H7 (cell line): ENCODE data around the gene FRMPD4. TPM values are rescaled to one million over a fixed set of nuclear protein-coding genes. Genes with fewer than 3 reads are reported as not detected.

Experiments used
- DNase-seq: peaks from one replicate; pipeline ENCODE4 v3.0.0; 2012
- H3K27me3 ChIP-seq: 2 replicates; pipeline ENCODE4 v1.6.0; 2011; ENCODE audit warnings: mild to moderate bottlenecking, low read length; ENCODE audit not compliant: control insufficient read depth, insufficient read depth
- H3K36me3 ChIP-seq: replicated peaks from 2 replicates; pipeline ENCODE4 v1.5.1; 2011; ENCODE audit warnings: low read length; ENCODE audit not compliant: control insufficient read depth, insufficient read depth
- H3K4me3 ChIP-seq: 2 replicates; pipeline ENCODE4 v1.5.1; 2011; ENCODE audit warnings: low read depth, mild to moderate bottlenecking, control low read depth, low read length, moderate library complexity; ENCODE audit not compliant: insufficient read depth
- total RNA-seq: library from RNA; depleted of rRNA; stranded (reverse); fragments of >200 nt; shearing (Covaris generic); gene quantifications from 2 replicates; pipeline ENCODE4 v1.2.3, GENCODE V29; 2014

Gene FRMPD4
- total RNA-seq, 1 experiment from 2014 or later, result 2.6 TPM

GRCh38 chrX:12236156-12236555 is 97.9 kb downstream of the FRMPD4 start:
- H3K36me3 ChIP-seq, result no peaks in the 10 kb centered on the region
- H3K27me3 ChIP-seq, result no peaks in the 10 kb centered on the region
- no peak for DNase-seq
- no peak overlapping the region for H3K4me3 ChIP-seq

DNA sequence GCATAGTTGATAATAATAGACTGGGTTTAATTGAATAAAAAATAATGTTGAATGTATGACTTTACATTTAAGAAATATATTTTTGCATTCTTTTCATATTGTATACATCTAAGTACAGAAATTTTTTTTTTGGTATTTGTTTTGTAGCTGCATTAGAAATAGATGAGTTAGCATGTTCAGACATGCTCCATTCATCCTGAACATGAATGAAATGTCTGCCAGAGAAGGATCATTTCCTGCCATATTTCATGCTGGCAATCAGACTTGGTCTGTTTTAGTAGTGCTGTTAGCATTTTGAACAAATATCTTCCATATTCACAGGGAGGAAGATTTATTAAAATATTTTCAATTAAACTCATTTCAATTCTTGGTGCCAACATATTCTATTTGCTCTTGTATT is 98.9 kb downstream of the FRMPD4 start:
- Histone ChIP-seq H3K4me3 (no peak overlapping the region), H3K27me3 (no peaks in the 10 kb centered on the region), H3K36me3 (no peaks in the 10 kb centered on the region)
- DNase-seq, result no peak

- no peaks in the 10 kb centered on the region for H3K36me3 ChIP-seq
These were observed 99.5 kb downstream of the FRMPD4 start for GRCh38 chrX:12237771-12238170.

GRCh38 chrX:12239356-12240082 is 101.2 kb downstream of the FRMPD4 start:
- Histone ChIP-seq H3K4me3 (no peak overlapping the region), H3K36me3 (no peaks in the 10 kb centered on the region), H3K27me3 (no peaks in the 10 kb centered on the region)
- DNase-seq, result no peak

More at GRCh38 chrX:12237771-12238170, 99.5 kb downstream of the FRMPD4 start:
- DNase-seq, result no peak
- Histone ChIP-seq H3K27me3 (no peaks in the 10 kb centered on the region), H3K4me3 (no peak overlapping the region)

GRCh38 chrX:12240491-12240890 is 102.2 kb downstream of the FRMPD4 start:
- H3K36me3 ChIP-seq, result no peaks in the 10 kb centered on the region
- DNase-seq, result no peak

DNA sequence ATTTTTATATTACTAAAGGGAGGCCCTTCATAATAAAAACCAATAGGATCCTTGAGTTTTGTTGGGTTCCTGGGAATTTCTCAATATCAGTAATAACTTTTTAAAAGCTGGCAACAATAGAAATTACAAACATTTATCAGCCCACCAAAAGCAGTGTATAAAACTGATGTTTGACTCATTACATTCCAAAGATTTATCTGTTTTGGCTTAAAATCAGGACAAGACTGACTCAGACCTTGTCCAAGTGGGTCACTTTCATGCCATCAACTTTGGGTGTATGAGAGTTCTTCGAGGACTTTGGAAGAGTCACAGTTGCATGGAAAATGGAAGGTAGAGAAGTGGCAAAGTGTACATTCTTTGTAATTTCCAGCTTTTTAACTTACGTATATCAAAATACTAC is 102.8 kb downstream of the FRMPD4 start:
- no peaks in the 10 kb centered on the region for H3K36me3 ChIP-seq
- no peak for DNase-seq
- no peaks in the 10 kb centered on the region for H3K27me3 ChIP-seq
- H3K4me3 ChIP-seq, result no peak overlapping the region

More at GRCh38 chrX:12240491-12240890, 102.2 kb downstream of the FRMPD4 start:
- no peak overlapping the region for H3K4me3 ChIP-seq
- no peaks in the 10 kb centered on the region for H3K27me3 ChIP-seq

DNA sequence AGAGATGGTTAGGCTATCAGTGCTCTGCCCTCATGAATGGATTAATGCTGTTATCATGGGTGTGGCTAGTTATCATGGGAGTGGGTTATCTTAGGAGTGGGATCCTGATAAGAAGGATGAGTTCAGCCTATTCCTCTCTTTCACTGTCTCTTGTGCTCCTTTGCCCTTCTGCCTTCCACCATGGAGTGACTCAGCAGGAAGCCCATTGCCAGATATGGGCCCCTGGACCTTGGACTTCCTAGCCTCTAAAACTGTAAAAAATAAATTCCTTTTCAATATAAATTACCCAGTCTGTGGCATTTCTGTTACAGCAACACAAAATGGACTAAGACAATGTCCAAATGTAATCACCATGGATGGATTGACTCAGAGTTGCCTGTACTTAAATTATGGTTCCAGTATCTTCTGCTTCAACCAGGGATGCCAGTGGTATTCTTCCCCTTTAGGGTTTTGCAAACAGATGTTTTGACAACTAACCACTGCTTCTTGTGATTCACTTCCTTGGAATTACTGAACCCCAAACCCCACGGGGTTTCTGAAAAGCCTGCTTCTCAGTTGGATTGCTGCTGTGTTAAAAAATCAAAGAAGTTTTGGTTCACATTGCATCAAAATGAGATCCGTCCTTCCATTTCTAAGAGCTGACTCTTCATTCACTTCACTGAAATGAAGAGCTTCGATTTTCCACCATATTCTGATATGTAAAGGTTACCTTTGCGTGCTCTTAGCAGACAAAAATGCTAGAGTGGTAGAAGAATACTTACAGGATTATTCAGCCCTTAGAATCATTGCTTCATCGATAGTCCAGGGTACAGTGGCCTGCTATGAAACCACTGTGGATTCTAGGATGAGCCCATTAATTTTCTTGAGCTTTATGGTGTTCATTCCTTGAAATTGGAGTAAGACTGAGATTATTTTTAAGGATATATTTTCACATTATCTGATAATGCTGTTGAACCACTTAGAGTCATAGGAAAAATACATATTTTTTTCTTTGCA is 107.7 kb downstream of the FRMPD4 start:
- DNase-seq, result no peak
- H3K4me3 ChIP-seq, result no peak overlapping the region
- no peaks in the 10 kb centered on the region for H3K27me3 ChIP-seq
- H3K36me3 ChIP-seq, result no peaks in the 10 kb centered on the region

GRCh38 chrX:12249997-12250396 is 111.7 kb downstream of the FRMPD4 start:
- DNase-seq, result no peak
- Histone ChIP-seq H3K36me3 (no peaks in the 10 kb centered on the region), H3K4me3 (no peak overlapping the region), H3K27me3 (no peaks in the 10 kb centered on the region)

DNA sequence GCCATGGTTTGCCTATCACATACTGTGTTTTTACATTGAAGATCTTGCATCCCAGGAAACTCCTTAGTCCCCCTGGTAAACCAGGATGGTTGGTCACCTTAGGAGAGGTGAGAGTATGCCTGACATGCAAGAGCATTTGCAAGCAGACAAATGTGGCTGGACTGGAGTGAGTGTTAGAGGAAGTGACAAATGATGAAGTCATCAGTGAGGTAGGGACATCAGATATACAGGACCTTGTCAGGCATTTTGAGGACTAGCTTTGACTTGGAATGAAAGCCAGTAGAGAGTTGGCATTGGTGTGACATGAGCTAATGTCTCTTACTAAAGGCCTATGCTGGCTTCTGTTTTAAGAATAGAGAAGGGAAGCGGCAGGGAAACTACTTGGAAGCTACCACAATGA is 124.9 kb downstream of the FRMPD4 start:
- H3K36me3 ChIP-seq, result no peaks in the 10 kb centered on the region
- no peak for DNase-seq
- H3K4me3 ChIP-seq, result no peak overlapping the region
- no peaks in the 10 kb centered on the region for H3K27me3 ChIP-seq

- Histone ChIP-seq H3K27me3 (no peaks in the 10 kb centered on the region), H3K36me3 (no peaks in the 10 kb centered on the region), H3K4me3 (no peak overlapping the region)
- DNase-seq, result no peak
These were observed 131.2 kb downstream of the FRMPD4 start for GRCh38 chrX:12269484-12269883.

- Histone ChIP-seq H3K36me3 (no peaks in the 10 kb centered on the region), H3K4me3 (no peak overlapping the region), H3K27me3 (no peaks in the 10 kb centered on the region)
- no peak for DNase-seq
These were observed 139.9 kb downstream of the FRMPD4 start for GRCh38 chrX:12278151-12278550.

- H3K36me3 ChIP-seq, result no peaks in the 10 kb centered on the region
- H3K27me3 ChIP-seq, result no peaks in the 10 kb centered on the region
- no peak overlapping the region for H3K4me3 ChIP-seq
- DNase-seq, result no peak
These were observed 144.7 kb downstream of the FRMPD4 start for GRCh38 chrX:12282991-12283390.

GRCh38 chrX:12292996-12293765 is 154.9 kb downstream of the FRMPD4 start:
- no peaks in the 10 kb centered on the region for H3K27me3 ChIP-seq
- no peak overlapping the region for H3K4me3 ChIP-seq
- DNase-seq, result no peak
- no peaks in the 10 kb centered on the region for H3K36me3 ChIP-seq

DNA sequence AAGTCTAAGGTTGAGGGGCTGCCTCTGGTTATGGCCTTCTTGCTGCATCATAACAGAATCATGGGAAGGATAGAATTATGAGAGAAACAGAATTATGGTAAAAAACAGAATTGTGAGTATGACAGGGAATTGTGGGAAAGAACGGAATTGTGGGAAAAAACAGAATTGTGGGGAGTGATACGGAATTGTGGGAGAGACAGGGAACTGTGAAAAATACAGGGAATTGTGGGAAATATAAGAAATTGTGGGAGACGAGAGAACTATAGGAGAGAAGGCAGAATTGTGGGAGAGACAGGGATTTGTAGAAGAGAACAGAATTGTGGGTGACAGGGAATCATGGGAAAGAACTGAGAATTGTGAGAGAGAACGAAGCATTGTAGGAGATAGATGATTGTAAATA is 159.1 kb downstream of the FRMPD4 start:
- no peaks in the 10 kb centered on the region for H3K27me3 ChIP-seq
- no peak for DNase-seq

More for the DNA sequence above, 159.1 kb downstream of the FRMPD4 start:
- Histone ChIP-seq H3K4me3 (no peak overlapping the region), H3K36me3 (no peaks in the 10 kb centered on the region)
